HCT116 (cell line): ENCODE results near the gene TMEM191B. TPM values are rescaled to one million over a fixed set of nuclear protein-coding genes. Genes with fewer than 3 reads are reported as not detected.
"Not testable (repeated sequence)": the region's sequence is repeated elsewhere in the genome, so short reads cannot be mapped to it uniquely, and the experiment has no call there.

Source experiments
- ATAC-seq: fragments of 200-7000 bp; cut with Tn5 transposase; 2 replicates; pipeline ENCODE4 v1.9.1; 2020; ENCODE audit warnings: mild to moderate bottlenecking, moderate library complexity
- BruUV-seq: library from RNA; stranded (reverse); fragments of 400-500 nt; replicated peaks from 2 replicates; lab custom pipeline; 2021; lab: Mats Ljungman, UMichigan
- CTCF ChIA-PET: fragments of 300-600 bp; sonication (Branson Sonifier 250); formaldehyde crosslinking; loops from one replicate; lab custom pipeline; 2021; ENCODE audit warnings: antibody characterized with exemption; lab: Charles Lee
- POLR2A ChIA-PET: fragments of 300-600, 350-600 bp; sonication (Branson Sonifier 250); formaldehyde crosslinking; loops from one replicate; lab custom pipeline; 2021; ENCODE audit warnings: antibody characterized with exemption; lab: Charles Lee
- RAD21 ChIA-PET, 2 experiments: fragments of 300-600 bp; sonication (Branson Sonifier 250); formaldehyde crosslinking; loops; one replicate each; lab custom pipeline; 2023; ENCODE audit warnings: low total read pairs in 2 of 2; ENCODE audit not compliant: uncharacterized antibody in 2 of 2, unreplicated experiment in 2 of 2, low non-redundant PET in 1 of 2; lab: Charles Lee
- DNase-seq: peaks from one replicate; pipeline ENCODE4 v3.0.0-alpha.2; 2010; ENCODE audit warnings: low read depth, low spot score
- H2AFZ ChIP-seq: fragments of 200-600 bp; shearing (Covaris generic), sonication (generic); 2 replicates; pipeline ENCODE4 v1.6.1; 2017; ENCODE audit warnings: low read depth, mixed run types, mixed read lengths, antibody characterized with exemption, low read length; ENCODE audit not compliant: poor library complexity, severe bottlenecking
- H3K27ac ChIP-seq: 2 replicates; pipeline ENCODE4 v1.5.1; 2012; ENCODE audit warnings: low read depth, low read length
- H3K27me3 ChIP-seq: fragments of 200-600 bp; sonication (generic); 2 replicates; pipeline ENCODE4 v1.6.1; 2016; ENCODE audit warnings: mixed run types, low read length, mixed read lengths; ENCODE audit not compliant: insufficient read depth
- H3K36me3 ChIP-seq, 2 experiments: fragments of 200-500 bp in 1 of 2; fragments of 200-600 bp in 1 of 2; sonication (Bioruptor generic) in 1 of 2; sonication (generic) in 1 of 2; 2 replicates each; pipeline versions ENCODE4 v1.5.1 to v1.6.1; 2014 to 2016; ENCODE audit warnings: low read length in 2 of 2, inconsistent platforms in 1 of 2, mixed read lengths in 1 of 2, mixed run types in 1 of 2; ENCODE audit not compliant: insufficient read depth in 2 of 2, control insufficient read depth in 1 of 2
- H3K4me1 ChIP-seq, 2 experiments: fragments of 200-600 bp in 1 of 2; sonication (generic) in 1 of 2; 2 replicates each; pipeline versions ENCODE4 v1.5.1 to v1.6.1; 2012 to 2017; ENCODE audit warnings: low read length in 2 of 2, inconsistent platforms in 1 of 2, mild to moderate bottlenecking in 1 of 2, mixed read lengths in 1 of 2, mixed run types in 1 of 2, moderate library complexity in 1 of 2; ENCODE audit not compliant: insufficient read depth in 2 of 2, control insufficient read depth in 1 of 2
- H3K4me2 ChIP-seq: fragments of 200-600 bp; sonication (generic); 2 replicates; pipeline ENCODE4 v1.6.1; 2017; ENCODE audit warnings: mixed run types, low read length, mixed read lengths
- H3K4me3 ChIP-seq, 2 experiments: fragments of 200-600 bp in 1 of 2; sonication (generic) in 1 of 2; replicated peaks in 1 of 2; 2 replicates each; pipeline ENCODE4 v1.5.1; 2011 to 2016; ENCODE audit warnings: low read length in 2 of 2, control low read depth in 1 of 2, low read depth in 1 of 2, mild to moderate bottlenecking in 1 of 2, mixed read lengths in 1 of 2, mixed run types in 1 of 2
- H3K79me2 ChIP-seq: fragments of 200-600 bp; sonication (generic); 2 replicates; pipeline ENCODE4 v1.6.1; 2017; ENCODE audit warnings: mild to moderate bottlenecking, mixed run types, low read length, moderate library complexity, mixed read lengths; ENCODE audit not compliant: insufficient read depth
- H3K9ac ChIP-seq: fragments of 200-600 bp; sonication (generic); 2 replicates; pipeline ENCODE4 v1.6.1; 2016; ENCODE audit warnings: low read length, mixed read lengths
- H3K9me2 ChIP-seq: fragments of 200-600 bp; sonication (generic), shearing (Covaris generic); 2 replicates; pipeline ENCODE4 v1.6.1; 2017; ENCODE audit warnings: mixed run types, mild to moderate bottlenecking, moderate library complexity; ENCODE audit not compliant: insufficient read depth
- H3K9me3 ChIP-seq, 2 experiments: fragments of 200-500 bp in 1 of 2; fragments of 200-600 bp in 1 of 2; sonication (Bioruptor generic) in 1 of 2; sonication (generic) in 1 of 2; 2 replicates each; pipeline ENCODE4 v1.6.1; 2014 to 2017; ENCODE audit warnings: low read length in 2 of 2, mixed read lengths in 2 of 2, inconsistent platforms in 1 of 2, low read depth in 1 of 2, mild to moderate bottlenecking in 1 of 2, mixed run types in 1 of 2, moderate library complexity in 1 of 2; ENCODE audit not compliant: control insufficient read depth in 1 of 2, insufficient read depth in 1 of 2
- H4K20me1 ChIP-seq: fragments of 200-600 bp; sonication (generic), shearing (Covaris generic); 2 replicates; pipeline ENCODE4 v1.6.1; 2017; ENCODE audit warnings: mixed run types, mild to moderate bottlenecking, moderate library complexity; ENCODE audit not compliant: insufficient read depth
- intact Hi-C: fragments of 100-400 bp; cut with micrococcal nuclease; formaldehyde crosslinking; loops from 2 replicates; pipeline ENCODE4 v1.10.0; 2022
- total RNA-seq: library from RNA; stranded (reverse); gene quantifications from one replicate; pipeline ENCODE4 v1.2.1, GENCODE V29; 2021; ENCODE audit not compliant: unreplicated experiment

TMEM191B gene
- total RNA-seq, 1 experiment from 2014 or later = 2.1 TPM

GRCh38 chr22:18513454-18513853 lies 14.1 kb upstream of the TMEM191B start:
- H3K4me2 ChIP-seq, RAD21 ChIA-PET, POLR2A ChIA-PET, intact Hi-C loops, H4K20me1 ChIP-seq, H3K27ac ChIP-seq, ATAC-seq, H3K9me2 ChIP-seq, CTCF ChIA-PET, H3K27me3 ChIP-seq, DNase-seq, H3K36me3 ChIP-seq, H3K9ac ChIP-seq, H2AFZ ChIP-seq, BruUV-seq, H3K4me1 ChIP-seq, H3K4me3 ChIP-seq, H3K79me2 ChIP-seq, H3K9me3 ChIP-seq: not testable (repeated sequence)

- H3K27ac ChIP-seq, intact Hi-C loops, H3K27me3 ChIP-seq, POLR2A ChIA-PET, H3K4me3 ChIP-seq, H3K9me2 ChIP-seq, ATAC-seq, H3K36me3 ChIP-seq, H2AFZ ChIP-seq, CTCF ChIA-PET, H3K4me1 ChIP-seq, H3K9me3 ChIP-seq, H4K20me1 ChIP-seq, H3K9ac ChIP-seq, RAD21 ChIA-PET, H3K4me2 ChIP-seq, DNase-seq, BruUV-seq, H3K79me2 ChIP-seq: not testable (repeated sequence)
Observed at GRCh38 chr22:18518061-18518460, 9.5 kb upstream of the TMEM191B start, which contains the start of gene GGTLC3. Gene GGTLC3 (minus strand): TSS chr22:18518161. CDS start chr22:18517897, 264 bp downstream.

- H3K27ac ChIP-seq, H4K20me1 ChIP-seq, H3K27me3 ChIP-seq, DNase-seq, H3K9me2 ChIP-seq, H3K9me3 ChIP-seq, CTCF ChIA-PET, H3K4me1 ChIP-seq, H2AFZ ChIP-seq, H3K79me2 ChIP-seq, RAD21 ChIA-PET, H3K9ac ChIP-seq, H3K36me3 ChIP-seq, H3K4me2 ChIP-seq, intact Hi-C loops, ATAC-seq, H3K4me3 ChIP-seq, POLR2A ChIA-PET, BruUV-seq: not testable (repeated sequence)
Observed at GRCh38 chr22:18522762-18523161, 4.8 kb upstream of the TMEM191B start.

GRCh38 chr22:18523328-18523727 lies 4.3 kb upstream of the TMEM191B start:
- H2AFZ ChIP-seq, BruUV-seq, CTCF ChIA-PET, H3K79me2 ChIP-seq, H3K27me3 ChIP-seq, H3K9ac ChIP-seq, H3K4me3 ChIP-seq, DNase-seq, H3K4me2 ChIP-seq, H3K9me3 ChIP-seq, H3K9me2 ChIP-seq, H3K36me3 ChIP-seq, intact Hi-C loops, RAD21 ChIA-PET, H3K4me1 ChIP-seq, H4K20me1 ChIP-seq, H3K27ac ChIP-seq, POLR2A ChIA-PET: not testable (repeated sequence)
- peak; percentile 74 for ATAC-seq
